Adrenal gland (tissue), 5 donors: ENCODE data around the gene MAML2.

Experiments used
- CTCF ChIP-seq, 6 experiments: fragments of 450-650 bp in 4 of 6; fragments of 200-600 bp in 2 of 6; sonication (generic) in 1 of 6; IDR thresholded peaks; 1 replicate in 5 of 6; 2 replicates in 1 of 6; pipeline versions ENCODE4 v1.5.1 to v1.8.0; 2016 to 2021; ENCODE audit warnings: antibody characterized with exemption in 6 of 6, mild to moderate bottlenecking in 2 of 6, moderate library complexity in 1 of 6
- POLR2A ChIP-seq, 2 donors: fragments of 450-650 bp; IDR thresholded peaks; one replicate each; pipeline ENCODE4 v1.6.1; 2017; ENCODE audit warnings: antibody characterized with exemption in 2 of 2, mild to moderate bottlenecking in 2 of 2, moderate library complexity in 1 of 2
- donor health status: DM: no; HTN: no; CAD: no.

- no peak for TF ChIP-seq CTCF (IDR thresholded peaks at IDR 0.05)
- TF ChIP-seq POLR2A (IDR thresholded peaks at IDR 0.05) = no peak
Measured at GRCh38 chr11:96063886-96064285, 279.1 kb downstream of the MAML2 start.
